Measurements from ENCODE around the gene CHI3L2.

The CHI3L2 gene

DNA sequence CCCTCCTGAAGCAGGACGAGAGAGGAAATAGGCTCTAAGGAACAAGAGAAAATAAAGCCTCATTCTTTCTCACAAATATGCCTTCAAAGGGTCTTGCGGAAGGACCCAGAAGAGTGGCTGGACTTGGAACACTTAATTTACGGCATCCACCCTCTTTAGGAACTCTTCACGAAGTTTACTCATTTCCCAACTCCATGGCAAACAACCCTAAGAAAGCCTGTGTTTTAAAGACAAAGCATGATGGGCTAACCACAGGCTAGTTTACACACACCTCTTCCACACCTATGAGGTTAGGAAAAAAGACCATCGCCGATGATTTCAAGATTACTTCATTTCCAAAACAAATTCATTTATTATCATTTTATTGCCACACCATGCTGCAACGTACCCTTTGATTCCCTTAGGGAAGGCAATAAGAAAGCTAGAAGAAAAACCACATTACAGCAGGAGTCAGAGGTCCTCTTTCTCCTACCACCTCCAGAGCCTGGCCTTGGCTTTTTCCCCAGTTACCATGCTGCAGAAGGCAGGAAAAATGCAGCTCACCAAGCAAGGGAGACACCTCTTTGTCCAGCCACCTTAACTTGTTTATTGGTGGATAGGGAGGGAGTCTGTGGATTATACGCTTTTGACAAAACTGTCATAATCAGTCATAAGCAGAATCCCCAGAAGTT, 29.6 kb downstream of the CHI3L2 start:
- no peak for DNase-seq

DNA sequence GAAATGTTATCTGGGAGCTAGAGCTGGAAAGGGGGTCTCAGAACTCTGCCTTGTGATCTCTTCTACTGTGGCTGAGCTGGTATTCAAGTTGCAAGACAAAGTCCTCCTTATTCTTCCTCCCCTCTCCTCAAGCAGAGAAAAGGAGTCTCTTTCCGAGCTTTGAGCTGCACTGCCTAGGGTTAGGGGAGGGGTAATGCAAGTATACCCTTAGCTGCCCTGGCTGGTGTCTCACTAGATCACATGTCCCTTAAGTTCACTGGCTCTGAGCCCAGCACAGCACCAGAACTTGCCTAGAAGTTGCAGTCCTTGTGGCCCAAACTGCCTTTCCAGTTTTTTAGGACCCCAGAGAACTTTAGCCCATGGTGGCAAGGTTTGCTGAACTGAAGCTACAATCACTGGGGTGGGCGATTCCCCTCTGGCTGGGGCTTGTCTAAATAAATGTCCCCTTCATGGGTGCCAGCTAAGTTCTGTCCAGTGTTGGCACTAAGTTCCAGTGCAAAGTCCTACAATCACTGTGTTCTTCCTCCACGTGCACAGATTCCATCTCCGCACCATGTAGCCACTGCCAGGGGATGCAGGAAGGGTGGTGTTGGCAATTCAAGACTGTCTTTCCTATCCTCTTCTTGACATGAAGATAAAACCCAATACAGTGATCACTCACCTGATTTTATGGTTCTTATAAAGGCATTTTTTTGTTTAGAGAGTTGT, 40.4 kb downstream of the CHI3L2 start:
- no peak for DNase-seq

- DNase-seq = no peak
Measured at GRCh38 chr1:111269825-111270406, 42.4 kb downstream of the CHI3L2 start.

DNA sequence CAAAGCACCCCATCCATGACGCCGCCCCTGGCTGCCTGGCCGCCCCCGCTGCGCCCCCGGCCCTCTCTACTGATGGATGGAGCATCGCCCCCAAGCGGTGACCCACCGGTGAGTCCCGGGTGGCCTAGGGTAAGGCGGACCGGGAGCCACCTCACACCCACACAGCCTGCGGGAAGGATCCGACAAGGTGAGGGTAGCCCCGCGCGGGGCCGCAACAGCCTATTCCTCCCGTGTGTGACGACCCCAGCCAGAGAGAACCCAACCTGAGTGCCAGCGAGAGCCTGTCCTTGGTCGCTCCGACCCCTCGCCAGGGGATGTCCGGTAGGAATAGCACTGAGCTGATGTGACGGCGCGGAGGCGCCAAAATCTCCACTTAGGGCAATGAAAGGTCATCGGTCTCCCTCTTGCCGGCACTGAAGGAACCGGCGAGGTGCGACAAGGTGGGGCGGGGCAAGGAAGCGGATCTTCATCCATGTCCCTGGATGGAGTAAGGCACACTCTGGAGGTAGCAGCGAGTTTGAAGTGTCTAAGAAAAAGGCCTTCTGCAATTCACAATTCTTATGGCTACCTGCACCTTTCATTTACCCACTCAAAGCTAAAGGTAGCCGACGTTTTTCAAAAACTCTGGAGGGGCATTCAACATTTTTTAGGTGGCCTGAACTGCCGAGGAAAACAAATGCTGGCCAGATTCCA, 43.4 kb downstream of the CHI3L2 start:
- no peak for DNase-seq

- DNase-seq = no peak
Measured at GRCh38 chr1:111271464-111271801, 43.9 kb downstream of the CHI3L2 start.

DNA sequence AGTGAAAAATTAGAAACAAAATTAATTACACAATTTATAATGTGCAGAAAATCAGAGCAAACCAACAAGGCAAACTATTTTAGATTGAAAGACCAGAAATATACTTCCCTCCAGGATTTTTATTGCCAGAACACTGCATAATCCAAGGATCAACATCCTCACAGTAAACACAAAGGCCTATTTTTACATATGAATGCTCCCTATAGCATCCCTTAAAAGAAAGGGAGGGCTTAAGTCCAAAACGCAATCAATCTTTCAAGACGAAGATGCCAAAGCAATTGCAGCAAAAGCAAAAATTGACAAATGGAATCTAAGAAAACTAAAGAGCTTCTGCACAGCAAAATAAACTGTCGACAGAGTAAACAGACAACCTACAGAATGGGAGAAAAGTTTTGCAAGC, 44.6 kb downstream of the CHI3L2 start:
- no peak for DNase-seq

DNA sequence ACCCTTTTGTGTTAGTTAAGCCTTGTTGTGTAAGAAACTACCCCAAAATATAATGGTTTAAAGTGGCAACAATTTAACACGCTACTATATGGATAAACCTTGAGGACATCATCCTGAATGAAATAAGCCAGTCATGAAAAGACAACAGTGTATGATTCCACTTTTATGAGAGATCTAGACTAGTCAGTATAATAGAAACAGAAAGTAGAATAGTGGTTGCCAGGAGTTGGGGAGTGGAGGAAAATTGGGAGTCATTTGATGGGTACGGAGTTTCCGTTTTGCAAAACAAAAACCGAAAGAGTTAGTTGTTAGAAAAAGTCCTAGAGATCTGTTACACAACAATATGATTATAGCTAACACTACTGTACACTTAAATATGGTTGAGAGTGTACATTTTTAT, 47.1 kb downstream of the CHI3L2 start:
- DNase-seq = peak; percentile 33

GRCh38 chr1:111275079-111275478, 47.6 kb downstream of the CHI3L2 start:
- DNase-seq = peak; percentile 27

DNA sequence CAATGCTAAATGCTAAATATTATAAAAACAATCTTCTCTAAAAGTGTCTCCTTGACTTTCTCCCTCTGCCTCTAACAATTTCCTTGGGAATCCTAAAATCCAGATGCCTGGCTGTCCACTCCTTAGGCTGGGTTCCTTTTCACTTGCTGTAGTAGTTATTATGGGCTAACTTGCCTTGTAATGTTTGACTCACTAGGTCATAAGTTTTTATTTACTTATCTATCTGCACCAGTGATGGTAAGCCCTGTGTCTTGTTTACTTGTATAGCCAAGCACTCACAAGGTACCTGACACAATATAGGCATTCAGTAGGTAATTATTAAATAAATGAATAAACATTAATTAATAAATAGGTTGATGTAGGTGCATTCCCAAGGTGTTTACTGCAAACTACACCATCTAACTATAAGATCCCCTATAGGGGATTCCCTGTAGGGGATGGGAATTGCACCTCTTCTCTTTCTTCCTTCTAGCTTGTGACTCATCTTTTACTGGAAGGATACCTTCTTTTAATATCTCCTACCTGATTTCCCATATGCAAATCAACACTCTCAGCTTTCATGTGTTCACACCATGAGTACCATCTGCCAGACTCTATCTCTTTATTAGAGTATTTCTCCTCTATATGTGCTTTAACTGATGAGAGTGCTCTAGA, 48.4 kb downstream of the CHI3L2 start:
- DNase-seq = no peak

- DNase-seq = no peak
Measured at GRCh38 chr1:111279144-111279543, 51.6 kb downstream of the CHI3L2 start.

DNA sequence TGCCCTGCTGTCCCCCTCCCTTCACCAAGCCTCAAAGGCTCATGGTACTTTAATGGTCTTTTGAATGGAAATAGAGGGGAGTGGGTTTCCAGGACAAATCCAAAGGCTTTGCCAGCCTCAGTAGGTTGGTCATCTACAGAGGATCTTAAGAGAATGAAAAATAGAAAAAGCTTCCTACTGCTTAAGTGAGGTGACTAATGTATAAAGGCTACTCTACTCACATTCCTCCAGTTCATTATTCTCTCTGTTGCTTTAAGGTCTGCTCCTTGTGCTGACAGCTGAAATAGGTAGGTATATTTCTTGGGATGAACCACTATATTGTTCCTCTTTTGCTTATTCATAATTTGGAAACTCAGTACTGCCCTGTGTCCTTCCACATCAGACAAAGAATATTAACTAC, 52.8 kb downstream of the CHI3L2 start:
- no peak for DNase-seq

DNA sequence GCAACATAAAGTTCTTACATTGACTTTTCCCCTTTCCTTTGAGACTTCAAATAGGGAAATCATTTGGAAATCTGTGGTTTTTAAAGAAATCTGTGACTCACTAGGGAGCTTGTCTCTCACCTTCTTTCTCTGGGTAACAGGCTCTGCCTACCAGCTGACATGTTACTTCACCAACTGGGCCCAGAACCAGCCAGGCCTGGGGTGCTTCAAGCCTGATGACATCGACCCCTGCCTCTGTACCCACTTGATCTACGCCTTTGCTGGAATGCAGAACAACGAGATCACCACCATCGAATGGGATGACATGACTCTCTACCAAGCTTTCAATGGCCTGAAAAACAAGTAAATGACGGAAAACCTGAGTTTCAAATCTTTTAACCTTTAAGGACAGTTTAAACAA, 53.9 kb downstream of the CHI3L2 start:
- no peak for DNase-seq

DNA sequence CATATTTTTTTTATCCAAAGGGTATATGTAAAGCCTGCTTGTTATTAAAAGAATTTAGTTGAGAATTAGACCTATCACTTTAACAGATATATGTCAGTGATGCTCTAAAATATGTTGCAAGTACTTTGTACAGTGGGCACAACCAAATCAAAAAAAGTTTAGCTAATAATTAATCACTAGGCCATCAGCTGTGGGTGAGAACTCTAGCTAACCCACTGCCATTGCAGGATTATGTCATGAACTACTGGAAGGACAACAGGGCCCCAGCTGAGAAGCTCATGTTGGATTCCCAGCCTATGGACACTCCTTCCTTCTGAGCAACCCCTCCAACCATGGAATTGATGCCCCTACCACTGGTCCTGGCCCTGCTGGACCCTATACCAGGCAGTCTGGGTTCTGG, 56.3 kb downstream of the CHI3L2 start:
- DNase-seq = no peak

- no peak for DNase-seq
Measured at GRCh38 chr1:111285879-111286278, 58.4 kb downstream of the CHI3L2 start.

GRCh38 chr1:111286912-111287311, 59.4 kb downstream of the CHI3L2 start:
- no peak for DNase-seq

DNA sequence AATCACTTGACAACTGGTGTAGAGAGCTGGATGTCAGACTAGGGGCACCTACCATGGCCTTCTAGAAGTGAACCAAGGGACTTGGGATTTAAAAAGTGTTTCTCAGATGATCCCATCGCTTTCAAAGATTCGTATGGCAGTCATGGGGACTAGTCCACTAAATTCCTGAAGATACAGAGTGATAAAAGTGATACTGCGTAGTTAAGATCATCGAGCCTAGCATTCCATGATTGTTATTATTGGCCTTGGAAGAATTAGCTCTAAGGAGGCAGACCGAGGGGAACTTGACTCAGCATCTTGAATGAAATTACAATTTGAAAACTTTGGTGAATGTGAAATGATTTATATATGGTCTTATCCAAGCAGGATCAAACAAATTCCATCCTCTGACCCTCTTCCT, 61.9 kb downstream of the CHI3L2 start:
- no peak for DNase-seq

DNA sequence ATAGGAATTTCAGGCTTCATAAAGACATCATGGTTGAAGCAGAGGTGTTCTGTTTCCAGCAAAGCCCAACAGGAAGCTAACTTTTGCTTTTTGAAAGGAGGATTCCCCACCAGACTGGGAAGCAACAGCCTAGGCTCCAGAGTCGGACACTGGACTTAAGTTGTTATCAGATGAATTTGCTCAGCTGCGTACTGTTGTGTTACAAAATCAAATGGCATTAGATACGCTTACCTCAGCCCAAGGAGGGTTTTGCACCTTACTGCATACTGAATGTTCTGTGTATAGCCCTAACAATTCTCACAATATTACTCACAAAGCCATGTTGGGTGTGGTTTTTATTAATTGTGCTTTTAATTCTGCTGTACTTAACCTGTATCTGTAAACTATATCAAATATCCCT, 62.6 kb downstream of the CHI3L2 start:
- no peak for DNase-seq

GRCh38 chr1:111290630-111291029, 63.1 kb downstream of the CHI3L2 start, which contains the start of gene CHIA:
TSS of gene CHIA (plus strand) at chr1:111290851. CDS start at chr1:111310468, 19,617 bp downstream.
- DNase-seq = peak; percentile 70

Data from RPMI8226 (cell line).